Urothelium cell line (cell line): ENCODE results near the gene ZSWIM6.

Source experiments
- DNase-seq: peaks from one replicate; pipeline ENCODE4 v3.0.0; 2011; ENCODE audit warnings: low spot score, mixed read lengths
- FAIRE-seq: peaks from 2 replicates; lab custom pipeline; 2011; peaks lifted over from hg19 to GRCh38; lab: Jason Lieb, UNC

The ZSWIM6 gene

DNA sequence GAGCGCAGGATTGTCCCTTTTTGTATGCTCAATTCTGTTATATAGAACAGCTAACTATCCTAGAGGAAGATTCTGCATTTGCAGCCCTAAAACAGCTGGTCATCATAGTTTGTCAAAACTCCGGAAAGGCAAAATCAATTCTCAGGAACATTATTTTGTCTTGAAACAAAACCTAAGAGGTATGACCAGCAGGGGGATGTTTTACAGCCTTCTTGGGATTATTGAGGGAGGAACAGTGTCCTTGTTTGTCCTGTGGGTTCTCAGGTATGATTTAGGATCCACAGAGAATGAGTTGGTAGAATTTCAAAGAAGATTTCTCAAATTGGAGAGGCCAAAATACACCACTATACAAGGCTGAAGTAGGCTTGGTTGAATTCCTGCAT lies 136.4 kb downstream of the ZSWIM6 start:
- DNase-seq = no peak
- FAIRE-seq = no peak

- FAIRE-seq (no peak), DNase-seq (no peak)
Observed at GRCh38 chr5:61471352-61471751, 139.3 kb downstream of the ZSWIM6 start.

DNA sequence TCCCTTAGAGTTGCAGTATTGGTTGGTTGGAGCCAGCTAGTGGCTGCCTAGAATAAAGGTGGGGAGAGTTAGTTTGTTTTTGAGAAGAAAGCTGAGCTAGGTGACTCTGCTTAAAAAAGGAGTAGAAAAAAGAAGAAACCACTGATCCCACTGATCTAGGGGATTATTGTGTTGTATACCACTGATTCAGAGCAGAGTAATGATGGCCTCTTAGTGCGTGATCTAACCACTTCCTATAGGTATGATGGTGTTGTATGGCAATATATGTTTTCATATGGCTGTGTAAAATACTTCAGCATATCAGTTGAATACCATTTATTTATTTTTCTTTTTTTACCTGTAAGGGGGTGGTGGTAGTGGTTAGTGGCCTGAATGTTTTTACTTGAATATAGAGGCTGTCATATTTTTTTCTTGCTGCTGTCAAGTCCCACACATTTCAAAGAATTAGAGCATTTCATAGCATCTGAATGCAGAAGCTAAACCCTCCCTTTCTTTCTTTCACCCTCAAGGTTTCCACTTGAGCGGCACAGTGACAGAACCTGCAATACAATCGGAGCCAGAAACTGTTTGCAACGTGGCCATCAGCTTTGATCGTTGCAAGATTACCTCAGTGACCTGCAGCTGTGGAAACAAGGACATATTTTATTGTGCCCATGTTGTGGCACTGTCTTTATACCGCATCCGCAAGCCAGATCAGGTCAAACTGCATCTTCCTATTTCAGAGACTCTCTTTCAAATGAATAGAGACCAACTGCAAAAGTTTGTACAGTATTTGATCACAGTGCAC lies 140.3 kb downstream of the ZSWIM6 start:
- FAIRE-seq = peak; percentile 56
- DNase-seq = no peak

- no peak for FAIRE-seq
- no peak for DNase-seq
Observed at GRCh38 chr5:61474746-61475145, 142.7 kb downstream of the ZSWIM6 start.

DNA sequence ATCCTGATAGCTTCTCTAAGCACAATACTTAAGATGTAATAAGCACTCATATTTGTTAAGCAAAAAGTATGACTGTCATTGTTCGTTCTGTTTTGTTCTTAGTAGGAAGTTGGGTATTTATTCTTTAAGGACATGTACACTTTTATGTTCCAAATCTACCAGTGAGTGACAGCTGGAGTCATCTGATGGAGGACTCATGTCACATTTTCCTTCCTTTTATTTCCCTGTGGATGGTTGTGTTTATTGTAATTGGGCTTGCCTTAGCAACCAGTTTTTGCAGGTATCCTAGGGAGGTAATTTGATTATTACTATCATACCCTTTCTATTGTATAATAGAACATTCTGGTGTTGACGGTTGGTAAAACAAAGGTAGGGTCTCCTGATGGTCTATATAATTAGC lies 145.7 kb downstream of the ZSWIM6 start:
- FAIRE-seq (no peak), DNase-seq (no peak)

GRCh38 chr5:61479850-61480614 lies 148.0 kb downstream of the ZSWIM6 start:
- FAIRE-seq = no peak
- no peak for DNase-seq

DNA sequence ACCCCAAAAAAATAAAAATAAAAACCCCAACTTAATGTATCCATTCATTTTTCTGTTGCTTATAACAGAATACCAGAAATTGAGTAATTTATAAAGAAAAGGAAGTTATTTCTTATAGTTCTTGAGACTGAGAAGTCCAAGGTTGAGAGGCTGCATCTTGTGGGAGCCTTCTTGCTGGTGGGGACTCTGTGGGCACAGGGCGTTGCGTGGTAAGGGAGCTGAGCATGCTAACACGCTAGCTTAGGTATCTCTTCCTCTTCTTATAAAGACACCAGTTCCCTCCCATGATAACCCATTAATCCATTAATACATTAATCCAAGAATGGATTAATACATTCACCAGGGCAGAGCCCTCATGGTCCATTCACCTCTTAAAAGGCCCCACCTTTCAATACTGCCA lies 150.9 kb downstream of the ZSWIM6 start:
- no peak for FAIRE-seq
- no peak for DNase-seq

DNA sequence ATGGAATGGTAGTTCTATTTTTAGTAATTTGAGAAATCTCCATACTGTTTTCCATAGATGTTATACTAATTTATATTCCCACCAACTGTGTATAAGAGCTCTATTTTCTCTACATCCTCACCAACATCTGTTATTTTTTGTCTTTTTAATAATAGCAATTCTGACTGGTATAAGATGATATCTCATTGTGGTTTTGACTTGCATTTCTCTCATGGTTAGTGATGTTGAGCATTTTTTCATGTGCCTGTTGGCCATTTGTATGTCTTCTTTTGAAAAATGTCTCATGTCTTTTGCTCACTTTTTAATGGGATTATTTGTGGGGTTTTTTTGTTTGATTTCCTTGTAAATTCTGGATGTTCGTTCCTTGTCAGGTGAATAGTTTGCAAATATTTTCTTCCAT lies 154.4 kb downstream of the ZSWIM6 start:
- FAIRE-seq (no peak), DNase-seq (no peak)

- DNase-seq (no peak), FAIRE-seq (no peak)
Observed at GRCh38 chr5:61489574-61489973, 157.5 kb downstream of the ZSWIM6 start.

- DNase-seq = no peak
Observed at GRCh38 chr5:61491861-61492260, 159.8 kb downstream of the ZSWIM6 start.

DNA sequence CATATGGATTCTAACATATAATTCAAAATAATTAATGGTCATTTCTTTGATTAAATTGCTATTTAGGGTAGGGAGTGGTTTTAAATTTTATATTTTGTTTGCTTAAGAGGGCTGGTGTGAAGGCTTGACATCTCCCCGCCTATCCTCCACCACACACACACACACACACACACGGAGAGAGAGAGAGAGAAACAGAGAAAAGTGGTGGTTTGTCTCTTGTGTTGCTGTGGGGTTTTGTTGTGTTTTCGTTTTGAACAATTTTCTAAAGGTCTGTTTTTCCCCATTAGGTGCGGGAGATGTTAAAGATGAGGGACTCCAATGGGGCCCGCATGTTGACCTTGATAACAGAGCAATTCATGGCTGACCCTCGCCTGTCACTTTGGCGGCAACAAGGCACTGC lies 161.9 kb downstream of the ZSWIM6 start:
- FAIRE-seq (no peak), DNase-seq (no peak)

More at GRCh38 chr5:61491861-61492260, 159.8 kb downstream of the ZSWIM6 start:
- FAIRE-seq = no peak

GRCh38 chr5:61496446-61496845 lies 164.4 kb downstream of the ZSWIM6 start:
- FAIRE-seq = no peak
- DNase-seq = no peak

DNA sequence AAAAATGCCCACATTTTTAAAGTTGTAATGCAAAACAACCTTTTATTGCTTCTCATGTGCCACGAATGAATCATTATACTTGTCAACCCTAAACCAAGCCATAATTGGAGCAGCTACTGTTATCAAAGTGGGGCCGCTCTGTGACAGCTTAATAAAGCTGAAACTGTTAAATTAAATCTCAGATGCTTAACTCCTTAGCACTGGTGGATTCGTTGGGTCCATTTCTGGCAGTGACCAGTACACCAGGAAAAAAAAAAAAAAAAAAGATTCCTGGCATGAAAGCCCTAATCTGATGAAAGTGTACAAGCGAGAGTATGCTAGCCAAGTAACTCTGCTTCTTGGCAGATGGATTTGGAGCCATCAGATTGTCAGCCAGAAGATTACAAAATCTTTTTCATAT lies 164.8 kb downstream of the ZSWIM6 start:
- no peak for FAIRE-seq
- no peak for DNase-seq

DNA sequence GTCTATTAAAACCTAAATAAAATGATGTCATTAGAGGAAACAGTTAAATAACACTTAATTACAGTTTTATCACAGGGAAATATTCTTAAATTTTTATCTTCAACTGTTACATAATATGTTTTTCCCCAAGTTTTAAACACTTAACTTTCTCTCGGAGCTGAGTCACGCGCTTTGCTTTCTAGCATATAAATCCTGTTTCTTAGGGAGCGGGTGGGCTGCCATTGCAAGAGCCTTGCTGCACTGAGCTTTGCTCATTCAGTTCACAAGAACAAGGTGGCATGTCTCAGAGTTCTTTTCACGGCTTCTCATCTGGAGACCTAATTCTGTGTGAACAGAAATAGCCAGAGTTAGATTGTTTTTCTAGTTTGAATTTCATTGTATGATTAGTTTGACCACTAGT lies 166.1 kb downstream of the ZSWIM6 start:
- DNase-seq (no peak), FAIRE-seq (no peak)

- FAIRE-seq (no peak), DNase-seq (no peak)
Observed at GRCh38 chr5:61501971-61502370, 169.9 kb downstream of the ZSWIM6 start.

- no peak for FAIRE-seq
Observed at GRCh38 chr5:61504143-61504770, 172.2 kb downstream of the ZSWIM6 start.

GRCh38 chr5:61505281-61505680 lies 173.2 kb downstream of the ZSWIM6 start:
- DNase-seq (no peak), FAIRE-seq (no peak)

More at GRCh38 chr5:61504143-61504770, 172.2 kb downstream of the ZSWIM6 start:
- DNase-seq = no peak

DNA sequence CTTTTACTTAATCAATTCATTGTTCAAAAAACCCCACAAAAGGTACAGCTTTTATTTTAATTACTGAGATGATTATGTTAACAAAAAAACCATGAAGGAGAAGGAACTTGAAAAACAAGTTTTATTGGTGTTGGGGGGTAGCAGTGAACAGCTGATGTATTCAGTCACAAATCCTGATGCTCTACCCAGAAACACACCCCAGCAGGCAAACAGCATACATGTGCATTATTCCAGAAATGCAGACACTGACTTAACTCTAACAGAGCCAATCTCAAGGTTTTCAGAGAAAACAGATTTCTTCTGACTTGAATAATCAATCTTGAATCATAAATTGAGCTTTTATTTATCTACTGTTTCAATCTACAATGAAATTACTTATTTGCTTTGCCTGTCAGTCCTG lies 175.2 kb downstream of the ZSWIM6 start:
- no peak for FAIRE-seq
- no peak for DNase-seq

DNA sequence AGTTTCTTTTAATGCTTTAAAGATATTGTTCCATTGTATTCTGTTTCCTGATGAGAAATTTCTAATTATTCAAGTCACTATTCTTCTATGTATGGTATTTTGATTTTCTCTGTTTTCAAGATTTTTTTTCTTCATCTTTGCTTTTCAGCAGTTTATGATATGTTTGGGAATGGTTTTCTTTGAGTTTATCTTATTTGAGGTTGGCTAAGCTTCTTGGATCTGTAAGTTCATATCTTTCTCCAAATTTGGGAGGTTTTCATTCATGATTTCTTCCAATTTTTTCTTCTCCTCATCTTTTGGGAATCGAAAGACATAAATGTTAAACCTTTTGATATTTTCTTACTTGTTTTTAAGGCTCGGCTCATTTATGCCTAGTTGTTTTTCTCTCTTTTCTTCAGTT lies 184.9 kb downstream of the ZSWIM6 start:
- FAIRE-seq = no peak

GRCh38 chr5:61519728-61520277 lies 187.7 kb downstream of the ZSWIM6 start:
- no peak for FAIRE-seq

More for the DNA sequence above, 184.9 kb downstream of the ZSWIM6 start:
- no peak for DNase-seq

DNA sequence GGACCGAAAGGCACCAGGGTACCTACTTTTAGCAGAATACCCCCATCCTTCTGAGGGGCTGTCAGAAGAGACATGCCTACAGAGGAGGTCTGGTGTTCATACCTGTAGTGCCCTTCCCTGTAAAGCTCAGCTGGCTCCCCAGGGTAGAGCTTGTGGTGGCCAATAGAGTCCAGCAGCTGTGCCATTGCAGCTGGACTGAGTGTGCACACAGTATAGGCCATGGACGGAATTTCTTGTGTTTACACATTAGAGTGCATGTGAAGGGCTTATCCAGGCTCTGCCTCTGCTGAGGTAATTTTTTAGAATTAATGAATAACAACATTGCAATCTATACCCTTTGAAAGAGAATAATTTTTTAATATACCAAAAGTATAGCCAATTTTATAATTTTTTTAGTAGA lies 191.0 kb downstream of the ZSWIM6 start:
- DNase-seq = no peak

More at GRCh38 chr5:61519728-61520277, 187.7 kb downstream of the ZSWIM6 start:
- DNase-seq = no peak

More for the DNA sequence above, 191.0 kb downstream of the ZSWIM6 start:
- no peak for FAIRE-seq
